8988T (cell line): ENCODE measurements around the gene ZBTB21.

ENCODE experiments used
- DNase-seq: peaks from one replicate; pipeline ENCODE4 v3.0.0; 2011

The ZBTB21 gene

GRCh38 chr21:41985662-41986416, 24.3 kb downstream of the ZBTB21 start:
- no peak for DNase-seq

- no peak for DNase-seq
Observed at GRCh38 chr21:41983229-41983628, 26.9 kb downstream of the ZBTB21 start.

GRCh38 chr21:41980561-41980960, 29.6 kb downstream of the ZBTB21 start:
- no peak for DNase-seq

- DNase-seq: no peak
Observed at GRCh38 chr21:41979751-41980369, 30.3 kb downstream of the ZBTB21 start.

- DNase-seq: no peak
Observed at GRCh38 chr21:41979335-41979734, 30.8 kb downstream of the ZBTB21 start.

GRCh38 chr21:41977034-41977950, 32.9 kb downstream of the ZBTB21 start:
- no peak for DNase-seq

GRCh38 chr21:41976611-41977010, 33.5 kb downstream of the ZBTB21 start:
- DNase-seq: no peak

- DNase-seq: no peak
Observed at GRCh38 chr21:41975391-41976272, 34.5 kb downstream of the ZBTB21 start.

- DNase-seq: no peak
Observed at GRCh38 chr21:41974752-41975053, 35.5 kb downstream of the ZBTB21 start.

- DNase-seq: peak; percentile 45
Observed at GRCh38 chr21:41973861-41974751, 36.1 kb downstream of the ZBTB21 start.

GRCh38 chr21:41973427-41973831, 36.7 kb downstream of the ZBTB21 start:
- DNase-seq: no peak

GRCh38 chr21:41972511-41973205, 37.5 kb downstream of the ZBTB21 start:
- no peak for DNase-seq

GRCh38 chr21:41971891-41972290, 38.3 kb downstream of the ZBTB21 start:
- DNase-seq: no peak

- DNase-seq: no peak
Observed at GRCh38 chr21:41970751-41971653, 39.2 kb downstream of the ZBTB21 start.

GRCh38 chr21:41970106-41970391, 40.1 kb downstream of the ZBTB21 start:
- DNase-seq: no peak

GRCh38 chr21:41967708-41968107, 42.5 kb downstream of the ZBTB21 start:
- no peak for DNase-seq

GRCh38 chr21:41966872-41967621, 43.1 kb downstream of the ZBTB21 start:
- DNase-seq: no peak

GRCh38 chr21:41966041-41966833, 43.9 kb downstream of the ZBTB21 start:
- DNase-seq: no peak
